Neuronal stem cell (in vitro differentiated cells): ENCODE results near the gene TMTC4.

Source experiments
- DNase-seq: peaks from one replicate; pipeline ENCODE4 v3.0.0-alpha.2; 2013; ENCODE audit warnings: low spot score
- H2AFZ ChIP-seq: one replicate; pipeline ENCODE4 v1.6.1; 2013; ENCODE audit warnings: mild to moderate bottlenecking, low read length, inconsistent platforms
- H2AK5ac ChIP-seq: 2 replicates; pipeline ENCODE4 v1.6.1; 2013; ENCODE audit warnings: low read depth, mild to moderate bottlenecking, inconsistent platforms, low read length, moderate library complexity, mixed read lengths
- H2BK120ac ChIP-seq: 2 replicates; pipeline ENCODE4 v1.6.1; 2013; ENCODE audit warnings: low read depth, mild to moderate bottlenecking, inconsistent platforms, low read length, moderate library complexity, mixed read lengths
- H2BK12ac ChIP-seq: one replicate; pipeline ENCODE4 v1.6.1; 2013; ENCODE audit warnings: low read length, inconsistent platforms
- H2BK15ac ChIP-seq: 2 replicates; pipeline ENCODE4 v1.6.1; 2013; ENCODE audit warnings: mild to moderate bottlenecking, low read length, inconsistent platforms, mixed read lengths
- H2BK5ac ChIP-seq: one replicate; pipeline ENCODE4 v1.6.1; 2013; ENCODE audit warnings: inconsistent platforms, mild to moderate bottlenecking, low read length, moderate library complexity
- H3K14ac ChIP-seq: one replicate; pipeline ENCODE4 v1.6.1; 2013; ENCODE audit warnings: low read length, inconsistent platforms
- H3K18ac ChIP-seq: 2 replicates; pipeline ENCODE4 v1.6.1; 2013; ENCODE audit warnings: low read length, inconsistent platforms
- H3K23ac ChIP-seq: 2 replicates; pipeline ENCODE4 v1.6.1; 2013; ENCODE audit warnings: low read depth, mild to moderate bottlenecking, mixed read lengths, low read length, inconsistent platforms; ENCODE audit not compliant: poor library complexity
- H3K27ac ChIP-seq: replicated peaks from 3 replicates; pipeline ENCODE4 v1.5.1; 2013; ENCODE audit warnings: low read length, inconsistent platforms
- H3K27me3 ChIP-seq, 3 experiments: 2 replicates each; pipeline ENCODE4 v1.6.1; 2013; ENCODE audit warnings: low read length in 3 of 3, mild to moderate bottlenecking in 2 of 3, inconsistent platforms in 1 of 3, low read depth in 1 of 3, mixed read lengths in 1 of 3, moderate library complexity in 1 of 3; ENCODE audit not compliant: control insufficient read depth in 3 of 3, insufficient read depth in 3 of 3
- H3K36me3 ChIP-seq, 2 donors: replicated peaks in 1 of 2; 2 replicates each; pipeline ENCODE4 v1.6.1; 2013; ENCODE audit warnings: low read length in 2 of 2; ENCODE audit not compliant: control insufficient read depth in 2 of 2, insufficient read depth in 2 of 2
- H3K4ac ChIP-seq: 2 replicates; pipeline ENCODE4 v1.6.1; 2013; ENCODE audit warnings: inconsistent platforms, mild to moderate bottlenecking, low read length, moderate library complexity
- H3K4me1 ChIP-seq, 2 donors: 1 replicate in 1 of 2; 2 replicates in 1 of 2; pipeline ENCODE4 v1.6.1; 2013; ENCODE audit warnings: low read length in 2 of 2, low read depth in 1 of 2; ENCODE audit not compliant: control insufficient read depth in 2 of 2, insufficient read depth in 1 of 2
- H3K4me2 ChIP-seq: one replicate; pipeline ENCODE4 v1.6.1; 2013; ENCODE audit warnings: mild to moderate bottlenecking, low read length, inconsistent platforms; ENCODE audit not compliant: insufficient read depth, poor library complexity, severe bottlenecking
- H3K4me3 ChIP-seq, 2 donors: 2 replicates each; pipeline ENCODE4 v1.5.1; 2013; ENCODE audit warnings: low read length in 2 of 2, mild to moderate bottlenecking in 2 of 2, inconsistent platforms in 1 of 2, moderate library complexity in 1 of 2
- H3K79me1 ChIP-seq: one replicate; pipeline ENCODE4 v1.6.1; 2013; ENCODE audit warnings: low read depth, mild to moderate bottlenecking, inconsistent platforms, low read length, moderate library complexity
- H3K9ac ChIP-seq: one replicate; pipeline ENCODE4 v1.6.1; 2013; ENCODE audit warnings: mild to moderate bottlenecking, low read depth, low read length, inconsistent platforms; ENCODE audit not compliant: poor library complexity
- H3K9me3 ChIP-seq, 2 donors: replicated peaks in 1 of 2; 2 replicates each; pipeline versions ENCODE3 to v1.6.1; 2013; ENCODE audit warnings: low read length in 2 of 2, mild to moderate bottlenecking in 2 of 2, inconsistent platforms in 1 of 2, low read depth in 1 of 2, mixed read lengths in 1 of 2, moderate library complexity in 1 of 2; ENCODE audit not compliant: control insufficient read depth in 2 of 2, insufficient read depth in 1 of 2
- H4K8ac ChIP-seq: one replicate; pipeline ENCODE4 v1.6.1; 2013; ENCODE audit warnings: low read depth, mild to moderate bottlenecking, inconsistent platforms, low read length, moderate library complexity
- H4K91ac ChIP-seq: one replicate; pipeline ENCODE4 v1.6.1; 2013; ENCODE audit warnings: low read length, low read depth, mild to moderate bottlenecking, inconsistent platforms; ENCODE audit not compliant: poor library complexity
- WGBS, 2 donors: extraction: QIAGEN DNeasy Blood & Tissue Kit; methylation state at CpG; one replicate each; pipeline ENCODE4 v1.1.7; 2013; ENCODE audit warnings: missing lambda C conversion rate in 2 of 2, mixed read lengths in 1 of 2; ENCODE audit not compliant: insufficient read length in 2 of 2, insufficient replicate concordance in 1 of 2; ENCODE audit errors: extremely low coverage in 2 of 2; 5-methylcytosine and 5-hydroxymethylcytosine counted together

Gene TMTC4

GRCh38 chr13:100613031-100613430, 61.6 kb downstream of the TMTC4 start:
- Histone ChIP-seq H3K4me3 (no peak overlapping the region), H3K4me1 (peaks cover 0 to 1% of the 10 kb centered on the region in 2 donors), H3K4me2 (no peak overlapping the region), H3K23ac (no peak overlapping the region), H3K4ac (no peak overlapping the region), H3K27me3 (no peaks in the 10 kb centered on the region), H3K9me3 (peaks cover under 1 to 9% of the 10 kb centered on the region in 2 donors), H2AK5ac (no peak overlapping the region), H4K8ac (no peak overlapping the region), H3K9ac (no peak overlapping the region), H3K36me3 (peaks cover 5 to 46% of the 10 kb centered on the region in 2 donors), H2BK12ac (no peak overlapping the region), H3K27ac (no peak overlapping the region), H3K14ac (no peak overlapping the region), H3K79me1 (no peaks in the 10 kb centered on the region), H4K91ac (no peak overlapping the region), H3K18ac (no peak overlapping the region), H2BK5ac (no peak overlapping the region), H2BK15ac (no peak overlapping the region), H2AFZ (no peak overlapping the region), H2BK120ac (no peak overlapping the region)
- WGBS, 2 donors = no CpG with 5 or more reads among the region's 5 CpGs
- DNase-seq = no peak

GRCh38 chr13:100611678-100612492, 62.7 kb downstream of the TMTC4 start:
- Histone ChIP-seq H3K27me3 (no peaks in the 10 kb centered on the region), H2BK120ac (no peak overlapping the region), H3K4ac (no peak overlapping the region), H2AFZ (no peak overlapping the region), H3K4me3 (no peak overlapping the region), H4K91ac (no peak overlapping the region), H2AK5ac (no peak overlapping the region), H3K18ac (no peak overlapping the region), H2BK5ac (no peak overlapping the region), H3K79me1 (no peaks in the 10 kb centered on the region), H3K27ac (no peak overlapping the region), H2BK12ac (no peak overlapping the region), H3K4me1 (peaks cover 0 to 1% of the 10 kb centered on the region in 2 donors), H3K36me3 (peaks cover 5 to 53% of the 10 kb centered on the region in 2 donors), H3K9ac (no peak overlapping the region), H2BK15ac (no peak overlapping the region), H3K9me3 (no peaks in the 10 kb centered on the region), H3K14ac (no peak overlapping the region), H4K8ac (no peak overlapping the region), H3K23ac (no peak overlapping the region), H3K4me2 (no peak overlapping the region)
- no peak for DNase-seq
- WGBS, 2 donors = no CpG with 5 or more reads among the region's 9 CpGs

GRCh38 chr13:100610391-100611347, 63.9 kb downstream of the TMTC4 start:
- Histone ChIP-seq H3K27me3 (no peaks in the 10 kb centered on the region), H3K4me1 (peaks cover 0 to 1% of the 10 kb centered on the region in 2 donors), H3K23ac (no peak overlapping the region), H3K9ac (no peak overlapping the region), H3K36me3 (peaks cover 5 to 61% of the 10 kb centered on the region in 2 donors), H2AK5ac (no peak overlapping the region), H2BK5ac (no peak overlapping the region), H3K4ac (no peak overlapping the region), H2BK12ac (no peak overlapping the region), H3K27ac (no peak overlapping the region), H3K14ac (no peak overlapping the region), H2AFZ (no peak overlapping the region), H3K79me1 (no peaks in the 10 kb centered on the region), H4K91ac (no peak overlapping the region), H3K4me2 (no peak overlapping the region), H4K8ac (no peak overlapping the region), H2BK120ac (no peak overlapping the region), H3K9me3 (no peaks in the 10 kb centered on the region), H3K18ac (no peak overlapping the region), H2BK15ac (no peak overlapping the region), H3K4me3 (no peak overlapping the region)
- WGBS, 2 donors = no CpG with 5 or more reads among the region's 6 CpGs
- DNase-seq = no peak

GRCh38 chr13:100608906-100609305, 65.7 kb downstream of the TMTC4 start:
- H3K4ac ChIP-seq = no peak overlapping the region
- H3K27ac ChIP-seq = no peak overlapping the region
- no peak overlapping the region for H2AK5ac ChIP-seq
- no peaks in the 10 kb centered on the region for H3K9me3 ChIP-seq
- H3K14ac ChIP-seq = no peak overlapping the region
- peaks cover 0 to 1% of the 10 kb centered on the region in 2 donors for H3K4me1 ChIP-seq
- no peak overlapping the region for H3K4me2 ChIP-seq
- no peak overlapping the region for H2AFZ ChIP-seq
- no peak overlapping the region for H4K8ac ChIP-seq
- no CpG with 5 or more reads among the region's 6 CpGs for WGBS, 2 donors
- no peak overlapping the region for H2BK15ac ChIP-seq
- no peaks in the 10 kb centered on the region for H3K27me3 ChIP-seq
- H2BK120ac ChIP-seq = no peak overlapping the region
- no peak overlapping the region for H4K91ac ChIP-seq
- H3K36me3 ChIP-seq = peaks cover 5 to 74% of the 10 kb centered on the region in 2 donors
- no peak overlapping the region for H3K23ac ChIP-seq
- H3K4me3 ChIP-seq = no peak overlapping the region
- H3K9ac ChIP-seq = no peak overlapping the region
- H2BK12ac ChIP-seq = no peak overlapping the region
- H3K79me1 ChIP-seq = no peaks in the 10 kb centered on the region
- no peak for DNase-seq
- H2BK5ac ChIP-seq = no peak overlapping the region
- H3K18ac ChIP-seq = no peak overlapping the region
